SK-N-SH treated with all-trans-retinoic acid at 6 μM for 48 hours (cell line): ENCODE results near the gene TEX13D.

Source experiments
- ARNTL ChIP-seq: fragments of 450-650 bp; formaldehyde crosslinking; IDR thresholded peaks from 2 replicates; pipeline ENCODE4 v1.5.0; 2020; ENCODE audit warnings: low read depth, mild to moderate bottlenecking, moderate library complexity, borderline replicate concordance
- CSDC2 ChIP-seq: fragments of 250-450 bp; sonication (Bioruptor Pico); IDR thresholded peaks from 2 replicates; pipeline ENCODE4 v1.5.0; 2020; ENCODE audit warnings: mild to moderate bottlenecking, moderate library complexity
- CSRNP3 ChIP-seq: fragments of 250-450 bp; sonication (Bioruptor Pico); IDR thresholded peaks from 2 replicates; pipeline ENCODE4 v1.5.1; 2021; ENCODE audit warnings: mild to moderate bottlenecking, moderate library complexity
- GLIS3 ChIP-seq: fragments of 250-450 bp; sonication (Bioruptor Pico); IDR thresholded peaks from 2 replicates; pipeline ENCODE4 v1.5.0; 2020; ENCODE audit warnings: mild to moderate bottlenecking, moderate library complexity
- PATZ1 ChIP-seq: fragments of 250-450 bp; sonication (Bioruptor Pico); IDR thresholded peaks from 2 replicates; pipeline ENCODE4 v1.8.0; 2020; ENCODE audit warnings: mild to moderate bottlenecking, moderate library complexity, borderline replicate concordance
- POU6F1 ChIP-seq: fragments of 250-450 bp; sonication (Bioruptor Pico); IDR thresholded peaks from 2 replicates; pipeline ENCODE4 v1.8.0; 2021; ENCODE audit warnings: low read depth, mild to moderate bottlenecking, moderate library complexity, borderline replicate concordance
- PPARA ChIP-seq: fragments of 250-450 bp; sonication (Bioruptor Pico); IDR thresholded peaks from 2 replicates; pipeline ENCODE4 v1.5.0; 2020; ENCODE audit warnings: mild to moderate bottlenecking, borderline replicate concordance
- RARB ChIP-seq: fragments of 250-450 bp; sonication (Bioruptor Pico); IDR thresholded peaks from 2 replicates; pipeline ENCODE4 v1.8.0; 2021; ENCODE audit warnings: mild to moderate bottlenecking, moderate library complexity
- TCF4 ChIP-seq: fragments of 250-450 bp; sonication (Bioruptor Pico); IDR thresholded peaks from 2 replicates; pipeline ENCODE4 v1.8.0; 2021; ENCODE audit warnings: mild to moderate bottlenecking, moderate library complexity, borderline replicate concordance
- ZC3H10 ChIP-seq: fragments of 250-450 bp; sonication (Bioruptor Pico); IDR thresholded peaks from 2 replicates; pipeline ENCODE4 v1.5.1; 2021; ENCODE audit warnings: mild to moderate bottlenecking, moderate library complexity
- ZFP30 ChIP-seq: fragments of 450-650 bp; formaldehyde crosslinking; IDR thresholded peaks from 2 replicates; pipeline ENCODE4 v1.5.0; 2022; ENCODE audit warnings: mild to moderate bottlenecking, moderate library complexity
- ZNF565 ChIP-seq: fragments of 450-650 bp; formaldehyde crosslinking; conservative IDR thresholded peaks from 2 replicates; pipeline ENCODE4 v1.5.0; 2020; ENCODE audit warnings: low read depth, mild to moderate bottlenecking, moderate library complexity

- TF ChIP-seq PATZ1 (no peak), ZC3H10 (CRISPR knock-in tag) (no peak), CSDC2 (no peak), ARNTL (CRISPR knock-in tag) (no peak), RARB (CRISPR knock-in tag) (no peak), POU6F1 (CRISPR knock-in tag) (no peak), CSRNP3 (no peak), TCF4 (no peak), GLIS3 (no peak), ZNF565 (no peak), PPARA (no peak), ZFP30 (CRISPR knock-in tag) (no peak)
These were observed 38.6 kb upstream of the TEX13D start for GRCh38 chrX:124293810-124294209.
